Coronary artery (tissue), 2 donors: ENCODE measurements around the gene BCL7A.

Source experiments
- DNase-seq: peaks from one replicate; pipeline ENCODE4 v3.0.0-alpha.2; 2017; ENCODE audit warnings: low spot score
- H3K27ac ChIP-seq, 2 donors: fragments of 200-600 bp; sonication (generic); one replicate each; pipeline ENCODE4 v1.5.1; 2016 to 2019
- H3K4me3 ChIP-seq: fragments of 200-600 bp; sonication (generic); 2 replicates; pipeline ENCODE4 v1.5.1; 2016; ENCODE audit warnings: mild to moderate bottlenecking, moderate library complexity
- CTCF ChIP-seq: fragments of 200-600 bp; sonication (generic); IDR thresholded peaks from one replicate; pipeline ENCODE4 v1.5.1; 2019; ENCODE audit warnings: antibody characterized with exemption

The BCL7A gene

GRCh38 chr12:122086116-122086515 lies 64.4 kb downstream of the BCL7A start:
- no peak for DNase-seq
- no peak overlapping the region for H3K4me3 ChIP-seq
- no peak overlapping the region for H3K27ac ChIP-seq
- TF ChIP-seq CTCF, result no peak

- H3K4me3 ChIP-seq, result no peak overlapping the region
- peak overlapping the region in 1 of 2 donors; percentile 80 for H3K27ac ChIP-seq
- no peak for TF ChIP-seq CTCF
- no peak for DNase-seq
Measured at GRCh38 chr12:122086641-122087285, 65.1 kb downstream of the BCL7A start.

- no peak for TF ChIP-seq CTCF
- no peak for DNase-seq
- H3K27ac ChIP-seq, result peak overlapping the region; percentile 68 to 80
Measured at GRCh38 chr12:122087431-122088178, 65.9 kb downstream of the BCL7A start.

GRCh38 chr12:122088179-122088810 lies 66.6 kb downstream of the BCL7A start:
- Histone ChIP-seq H3K27ac (peak overlapping the region; percentile 68 to 80), H3K4me3 (peak overlapping the region; percentile 13)
- TF ChIP-seq CTCF, result no peak
- no peak for DNase-seq

More at GRCh38 chr12:122087431-122088178, 65.9 kb downstream of the BCL7A start:
- peak overlapping the region; percentile 13 for H3K4me3 ChIP-seq

- TF ChIP-seq CTCF, result no peak
- H3K4me3 ChIP-seq, result no peak overlapping the region
- no peak for DNase-seq
- H3K27ac ChIP-seq, result peak overlapping the region in 1 of 2 donors; percentile 80
Measured at GRCh38 chr12:122089077-122089476, 67.4 kb downstream of the BCL7A start.

GRCh38 chr12:122090759-122091515 lies 69.3 kb downstream of the BCL7A start:
- no peak for TF ChIP-seq CTCF
- no peak for DNase-seq
- no peak overlapping the region for H3K4me3 ChIP-seq

More at GRCh38 chr12:122090759-122091515, 69.3 kb downstream of the BCL7A start:
- H3K27ac ChIP-seq, result peak overlapping the region; percentile 55 to 78
